Measurements from ENCODE around the gene RABGAP1L.
"Not testable (repeated sequence)": the region's sequence is repeated elsewhere in the genome, so short reads cannot be mapped to it uniquely, and the experiment has no call there.

RABGAP1L gene

GRCh38 chr1:174837386-174837785 is 678.1 kb downstream of the RABGAP1L start:
- no peak for TF ChIP-seq CTCF (IDR thresholded peaks at IDR 0.05)
- DNase-seq (ENCODE audit: low spot score), result no peak
- Histone ChIP-seq H3K27ac (no peak overlapping the region), H3K4me3 (no peak overlapping the region)

- no peak for TF ChIP-seq CTCF (IDR thresholded peaks at IDR 0.05)
- no peak overlapping the region for H3K27ac ChIP-seq
Measured at GRCh38 chr1:174839211-174839610, 679.9 kb downstream of the RABGAP1L start.

GRCh38 chr1:174841747-174842146 is 682.4 kb downstream of the RABGAP1L start:
- no peak for DNase-seq (ENCODE audit: low spot score)
- TF ChIP-seq CTCF (IDR thresholded peaks at IDR 0.05), result no peak
- H3K27ac ChIP-seq, result no peak overlapping the region
- H3K4me3 ChIP-seq, result no peak overlapping the region

More at GRCh38 chr1:174839211-174839610, 679.9 kb downstream of the RABGAP1L start:
- no peak for DNase-seq (ENCODE audit: low spot score)
- no peak overlapping the region for H3K4me3 ChIP-seq

- not testable (repeated sequence) for H3K27ac ChIP-seq; DNase-seq (ENCODE audit: low spot score); H3K4me3 ChIP-seq
Measured at GRCh38 chr1:174848593-174849560, 689.6 kb downstream of the RABGAP1L start.

- no peak for DNase-seq (ENCODE audit: low spot score)
- no peak overlapping the region for H3K4me3 ChIP-seq
- no peak overlapping the region for H3K27ac ChIP-seq
- TF ChIP-seq CTCF (IDR thresholded peaks at IDR 0.05), result no peak
Measured at GRCh38 chr1:174850726-174851125, 691.4 kb downstream of the RABGAP1L start.

GRCh38 chr1:174858301-174858700 is 699.0 kb downstream of the RABGAP1L start:
- H3K4me3 ChIP-seq, result no peak overlapping the region
- H3K27ac ChIP-seq, result no peak overlapping the region
- TF ChIP-seq CTCF (IDR thresholded peaks at IDR 0.05), result no peak
- no peak for DNase-seq (ENCODE audit: low spot score)

- H3K27ac ChIP-seq, result no peak overlapping the region
- TF ChIP-seq CTCF (IDR thresholded peaks at IDR 0.05), result no peak
- no peak for DNase-seq (ENCODE audit: low spot score)
- H3K4me3 ChIP-seq, result no peak overlapping the region
Measured at GRCh38 chr1:174870319-174870718, 711.0 kb downstream of the RABGAP1L start.

Measured in coronary artery (tissue), 2 donors.